CD14-positive monocyte (primary cell): Measurements from ENCODE around the gene SRA1. TPM values are rescaled to one million over a fixed set of nuclear protein-coding genes. Genes with fewer than 3 reads are reported as not detected.

ENCODE experiments used
- DNase-seq, 3 donors: peaks; one replicate each; pipeline ENCODE4 v3.0.0-alpha.2; 2011 to 2022
- H2AFZ ChIP-seq: 2 replicates; pipeline ENCODE4 v1.6.0; 2012; ENCODE audit warnings: mild to moderate bottlenecking, low read depth, low read length, inconsistent platforms; ENCODE audit not compliant: insufficient read depth, poor library complexity, severe bottlenecking
- H3K27ac ChIP-seq, 2 donors: 1 replicate in 1 of 2; 2 replicates in 1 of 2; pipeline ENCODE4 v1.5.1; 2012 to 2013; ENCODE audit warnings: low read length in 2 of 2, control low read depth in 1 of 2, inconsistent platforms in 1 of 2, low read depth in 1 of 2, mild to moderate bottlenecking in 1 of 2
- H3K27me3 ChIP-seq, 2 donors: one replicate each; pipeline versions ENCODE4 v1.6.0 to v1.6.1; 2011 to 2013; ENCODE audit warnings: low read length in 2 of 2; ENCODE audit not compliant: control insufficient read depth in 2 of 2, insufficient read depth in 2 of 2
- H3K36me3 ChIP-seq, 2 donors: replicated peaks in 1 of 2; 1 replicate in 1 of 2; 2 replicates in 1 of 2; pipeline versions ENCODE4 v1.5.1 to v1.6.1; 2012 to 2013; ENCODE audit warnings: low read length in 2 of 2, control low read depth in 1 of 2, inconsistent platforms in 1 of 2, mild to moderate bottlenecking in 1 of 2; ENCODE audit not compliant: insufficient read depth in 2 of 2, control insufficient read depth in 1 of 2
- H3K4me1 ChIP-seq, 2 donors: 1 replicate in 1 of 2; 2 replicates in 1 of 2; pipeline versions ENCODE4 v1.5.1 to v1.6.1; 2012 to 2013; ENCODE audit warnings: low read length in 2 of 2, control low read depth in 1 of 2, inconsistent platforms in 1 of 2, mild to moderate bottlenecking in 1 of 2, moderate library complexity in 1 of 2; ENCODE audit not compliant: insufficient read depth in 2 of 2, control insufficient read depth in 1 of 2
- H3K4me2 ChIP-seq: replicated peaks from 2 replicates; pipeline ENCODE3; 2012; ENCODE audit warnings: low read length, moderate library complexity, mild to moderate bottlenecking; ENCODE audit not compliant: poor library complexity, severe bottlenecking; ENCODE audit errors: extremely low read depth
- H3K4me3 ChIP-seq, 3 experiments: fragments of 200-600 bp in 1 of 3; sonication (generic) in 1 of 3; replicated peaks in 1 of 3; 1 replicate in 2 of 3; 2 replicates in 1 of 3; pipeline ENCODE4 v1.5.1; 2011 to 2013; ENCODE audit warnings: low read length in 3 of 3, mild to moderate bottlenecking in 3 of 3, control low read depth in 2 of 3, low read depth in 2 of 3, inconsistent platforms in 1 of 3, moderate library complexity in 1 of 3
- H3K79me2 ChIP-seq: 2 replicates; pipeline ENCODE4 v1.6.0; 2012; ENCODE audit warnings: mild to moderate bottlenecking, control low read depth, inconsistent platforms, low read length, moderate library complexity; ENCODE audit not compliant: insufficient read depth
- H3K9ac ChIP-seq: 2 replicates; pipeline ENCODE4 v1.6.0; 2017; ENCODE audit warnings: low read length, mild to moderate bottlenecking; ENCODE audit not compliant: insufficient read depth, poor library complexity, severe bottlenecking
- H3K9me3 ChIP-seq, 2 donors: replicated peaks in 1 of 2; 1 replicate in 1 of 2; 2 replicates in 1 of 2; pipeline versions ENCODE4 v1.5.1 to v1.6.1; 2012 to 2013; ENCODE audit warnings: low read length in 2 of 2, control low read depth in 1 of 2; ENCODE audit not compliant: control insufficient read depth in 1 of 2, insufficient read depth in 1 of 2
- H4K20me1 ChIP-seq: 2 replicates; pipeline ENCODE4 v1.6.0; 2012; ENCODE audit warnings: mild to moderate bottlenecking, low read length, control low read depth, moderate library complexity; ENCODE audit not compliant: insufficient read depth
- H3K27ac Mint-ChIP-seq, 7 donors: one replicate each; pipeline ENCODE4 v1.8.0; 2020; ENCODE audit warnings: mild to moderate bottlenecking in 7 of 7, mixed read lengths in 7 of 7, moderate library complexity in 6 of 7, inconsistent platforms in 2 of 7
- H3K27me3 Mint-ChIP-seq, 3 donors: one replicate each; pipeline ENCODE4 v1.8.0; 2021 to 2022; ENCODE audit warnings: low read depth in 3 of 3, mild to moderate bottlenecking in 3 of 3, mixed read lengths in 3 of 3, moderate library complexity in 3 of 3, inconsistent platforms in 1 of 3
- H3K36me3 Mint-ChIP-seq, 2 donors: one replicate each; pipeline ENCODE4 v1.8.0; 2020; ENCODE audit warnings: mixed read lengths in 2 of 2, inconsistent platforms in 1 of 2, mild to moderate bottlenecking in 1 of 2
- H3K4me1 Mint-ChIP-seq: one replicate; pipeline ENCODE4 v1.8.0; 2020; ENCODE audit warnings: mild to moderate bottlenecking, mixed read lengths
- H3K4me3 Mint-ChIP-seq, 2 donors: one replicate each; pipeline ENCODE4 v1.8.0; 2020; ENCODE audit warnings: mild to moderate bottlenecking in 2 of 2, mixed read lengths in 2 of 2, moderate library complexity in 1 of 2
- H3K9me3 Mint-ChIP-seq, 7 donors: one replicate each; pipeline ENCODE4 v1.8.0; 2020 to 2022; ENCODE audit warnings: mixed read lengths in 7 of 7, mild to moderate bottlenecking in 6 of 7, moderate library complexity in 6 of 7, inconsistent platforms in 2 of 7
- WGBS: methylation state at CpG from one replicate; pipeline ENCODE4 v1.1.5; 2013; ENCODE audit warnings: missing lambda C conversion rate; ENCODE audit not compliant: insufficient coverage; 5-methylcytosine and 5-hydroxymethylcytosine counted together
- intact Hi-C, 2 donors: fragments of 100-400 bp; cut with micrococcal nuclease; formaldehyde crosslinking; loops; one replicate each; pipeline versions ENCODE4 v1.15.0 to v1.15.1; 2023
- polyA plus RNA-seq, 3 donors: library from polyadenylated mRNA; depleted of rRNA in 1 of 3; unstranded in 2 of 3; stranded (reverse) in 1 of 3; fragments of 300-500 nt in 2 of 3; fragments of >200 nt in 1 of 3; fragmentation: Illumina TruSeq in 2 of 3; gene quantifications; 1 replicate in 2 of 3; 2 replicates in 1 of 3; pipeline ENCODE4 v1.2.3, GENCODE V29; 2012 to 2021
- TF ChIP-seq, protein P1 (sequence below): fragments of 200-600 bp; IDR thresholded peaks from one replicate; pipeline ENCODE4 v1.8.0; 2022; ENCODE audit warnings: antibody characterized with exemption, mild to moderate bottlenecking

The SRA1 gene
- polyA plus RNA-seq, 3 donors = 72.4 to 97.2 (median 80.8) TPM

DNA sequence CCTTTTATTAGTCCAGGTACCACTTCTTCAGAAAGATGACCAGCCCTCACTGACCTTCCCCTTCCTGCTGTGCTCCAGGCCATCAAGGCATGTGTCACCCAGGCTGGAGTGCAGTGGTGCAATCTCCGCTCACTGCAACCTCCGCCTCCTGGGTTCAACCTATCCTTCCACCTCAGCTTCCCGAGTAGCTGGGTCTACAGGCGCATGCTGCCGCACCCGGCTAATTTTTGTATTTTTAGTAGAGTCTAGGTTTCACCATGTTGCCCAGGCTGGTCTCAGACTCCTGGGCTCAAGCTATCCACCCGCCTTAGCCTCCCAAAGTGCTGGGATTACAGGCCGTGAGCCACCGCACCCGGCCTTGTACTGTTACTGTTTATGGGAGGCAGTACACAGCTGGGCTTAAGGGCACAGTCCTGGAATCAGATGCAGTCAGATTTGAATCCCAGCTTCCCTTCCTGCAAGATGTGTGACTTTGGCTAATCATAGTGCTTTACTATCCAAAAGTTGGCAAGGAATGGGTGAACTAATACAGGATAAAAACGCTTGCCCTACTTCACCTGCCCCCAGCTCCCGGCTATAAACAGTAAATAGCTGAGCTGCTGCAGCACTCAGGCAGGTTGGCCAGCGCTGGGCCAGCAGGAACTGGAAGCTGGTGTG, 10.3 kb downstream of the SRA1 start:
- DNase-seq = peak; percentile 53 to 82 (median 55)
- Histone ChIP-seq H3K9ac (peak overlapping the region; percentile 76), H4K20me1 (peaks cover 34% of the 10 kb centered on the region), H3K79me2 (peaks cover 39% of the 10 kb centered on the region), H3K4me2 (peak overlapping the region; percentile 85), H3K4me1 (peaks cover 35 to 47% of the 10 kb centered on the region in 2 donors), H3K9me3 (no peaks in the 10 kb centered on the region), H2AFZ (no peak overlapping the region), H3K4me3 (peak overlapping the region in 2 of 3 experiments; percentile 69 to 76), H3K27ac (peak overlapping the region; percentile 91 to 98), H3K36me3 (peaks cover 33 to 58% of the 10 kb centered on the region in 2 donors), H3K27me3 (no peaks in the 10 kb centered on the region)
- TF ChIP-seq, protein P1, sequence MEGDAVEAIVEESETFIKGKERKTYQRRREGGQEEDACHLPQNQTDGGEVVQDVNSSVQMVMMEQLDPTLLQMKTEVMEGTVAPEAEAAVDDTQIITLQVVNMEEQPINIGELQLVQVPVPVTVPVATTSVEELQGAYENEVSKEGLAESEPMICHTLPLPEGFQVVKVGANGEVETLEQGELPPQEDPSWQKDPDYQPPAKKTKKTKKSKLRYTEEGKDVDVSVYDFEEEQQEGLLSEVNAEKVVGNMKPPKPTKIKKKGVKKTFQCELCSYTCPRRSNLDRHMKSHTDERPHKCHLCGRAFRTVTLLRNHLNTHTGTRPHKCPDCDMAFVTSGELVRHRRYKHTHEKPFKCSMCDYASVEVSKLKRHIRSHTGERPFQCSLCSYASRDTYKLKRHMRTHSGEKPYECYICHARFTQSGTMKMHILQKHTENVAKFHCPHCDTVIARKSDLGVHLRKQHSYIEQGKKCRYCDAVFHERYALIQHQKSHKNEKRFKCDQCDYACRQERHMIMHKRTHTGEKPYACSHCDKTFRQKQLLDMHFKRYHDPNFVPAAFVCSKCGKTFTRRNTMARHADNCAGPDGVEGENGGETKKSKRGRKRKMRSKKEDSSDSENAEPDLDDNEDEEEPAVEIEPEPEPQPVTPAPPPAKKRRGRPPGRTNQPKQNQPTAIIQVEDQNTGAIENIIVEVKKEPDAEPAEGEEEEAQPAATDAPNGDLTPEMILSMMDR = no peak
- H3K36me3 Mint-ChIP-seq = peaks cover 55 to 69% of the 10 kb centered on the region in 2 donors
- no peaks in the 10 kb centered on the region for H3K27me3 Mint-ChIP-seq
- intact Hi-C loops = loop anchor here in 1 of 2 donors (5.0 to 10.0 kb wide), 2 partner anchors 90 to 142 kb away; partner anchors contain the start of genes ANKHD1 and TMCO6
- H3K9me3 Mint-ChIP-seq = peaks cover 0 to 2% (median 0%) of the 10 kb centered on the region in 7 donors
- peak overlapping the region; percentile 95 to 99 (median 98) for H3K27ac Mint-ChIP-seq
- H3K4me1 Mint-ChIP-seq = peaks cover 44% of the 10 kb centered on the region
- H3K4me3 Mint-ChIP-seq = peak overlapping the region; percentile 86 to 94
- WGBS = 65% methylated on average over 6 of the region's 13 CpGs

DNA sequence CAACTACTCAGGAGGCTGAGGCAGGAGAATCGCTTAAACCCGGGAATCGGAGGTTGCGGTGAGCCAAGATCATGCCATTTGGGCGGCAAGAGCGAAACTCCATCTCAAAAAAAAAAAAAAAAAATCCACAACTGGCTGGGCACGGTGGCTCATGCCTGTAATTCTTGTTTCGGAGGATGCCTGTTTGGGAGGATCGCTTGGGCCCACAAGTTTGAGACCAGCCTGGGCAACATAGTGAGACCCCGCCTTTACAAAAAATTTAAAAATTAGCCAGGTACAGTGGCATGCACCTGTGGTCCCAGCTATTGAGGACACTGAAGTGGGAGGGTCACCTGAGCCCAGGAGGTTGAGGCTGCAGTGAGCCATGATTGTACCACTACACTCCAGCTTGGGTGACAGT, 11.7 kb downstream of the SRA1 start:
- peaks cover 22% of the 10 kb centered on the region for H4K20me1 ChIP-seq
- H3K9me3 ChIP-seq = no peaks in the 10 kb centered on the region
- TF ChIP-seq, protein P1 = no peak
- no peak overlapping the region for H3K9ac ChIP-seq
- peaks cover 40% of the 10 kb centered on the region for H3K4me1 Mint-ChIP-seq
- intact Hi-C loops = loop anchor here in 1 of 2 donors (5.0 to 10.0 kb wide), 2 partner anchors 92 to 141 kb away; partner anchors contain the start of genes ANKHD1 and TMCO6
- H3K36me3 ChIP-seq = peaks cover 33 to 58% of the 10 kb centered on the region in 2 donors
- H3K27me3 Mint-ChIP-seq = no peaks in the 10 kb centered on the region
- no peak for DNase-seq
- no peak overlapping the region for H2AFZ ChIP-seq
- H3K27ac ChIP-seq = no peak overlapping the region
- H3K79me2 ChIP-seq = peaks cover 26% of the 10 kb centered on the region
- H3K4me1 ChIP-seq = peaks cover 35 to 47% of the 10 kb centered on the region in 2 donors
- H3K27ac Mint-ChIP-seq = peak overlapping the region in 4 of 7 donors; percentile 50 to 98 (median 96)
- 90% methylated on average over 2 of the region's 10 CpGs for WGBS
- H3K4me3 ChIP-seq = no peak overlapping the region
- no peaks in the 10 kb centered on the region for H3K27me3 ChIP-seq
- H3K36me3 Mint-ChIP-seq = peaks cover 55 to 69% of the 10 kb centered on the region in 2 donors
- H3K4me2 ChIP-seq = no peak overlapping the region
- H3K4me3 Mint-ChIP-seq = no peak overlapping the region
- H3K9me3 Mint-ChIP-seq = peaks cover 0 to 2% (median 0%) of the 10 kb centered on the region in 7 donors
